ENCODE measurements around the gene NAV3. TPM values are rescaled to one million over a fixed set of nuclear protein-coding genes. Genes with fewer than 3 reads are reported as not detected.
A peak's percentile ranks its signal among the peaks of the same experiment; 100 is the strongest.

The NAV3 gene
- total and polyA plus RNA-seq, 9 of the 15 experiments (the other 6 are each of a cell fraction or from before 2014, with no cell fraction given), result 0.04 TPM; not detected in 8

DNA sequence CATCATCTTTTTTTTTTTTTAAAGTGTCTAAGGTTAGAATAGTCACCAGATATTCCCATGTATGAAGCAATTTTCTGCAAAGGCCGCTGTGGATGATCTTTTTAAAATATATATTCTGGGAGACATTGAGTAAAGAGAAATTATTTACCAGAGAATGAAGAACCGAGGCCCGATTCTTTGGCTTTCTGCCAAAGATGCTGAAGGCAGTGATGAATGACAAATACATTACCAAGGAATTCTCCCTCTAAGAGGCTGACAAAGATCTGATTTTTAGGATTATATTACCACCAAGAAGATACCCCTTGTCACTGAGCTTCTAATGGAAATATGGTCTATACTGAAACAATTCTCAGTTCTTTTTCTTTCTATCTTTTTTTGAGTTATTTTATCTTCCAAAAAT, 336.8 kb downstream of the NAV3 start:
- TF ChIP-seq, protein P1, sequence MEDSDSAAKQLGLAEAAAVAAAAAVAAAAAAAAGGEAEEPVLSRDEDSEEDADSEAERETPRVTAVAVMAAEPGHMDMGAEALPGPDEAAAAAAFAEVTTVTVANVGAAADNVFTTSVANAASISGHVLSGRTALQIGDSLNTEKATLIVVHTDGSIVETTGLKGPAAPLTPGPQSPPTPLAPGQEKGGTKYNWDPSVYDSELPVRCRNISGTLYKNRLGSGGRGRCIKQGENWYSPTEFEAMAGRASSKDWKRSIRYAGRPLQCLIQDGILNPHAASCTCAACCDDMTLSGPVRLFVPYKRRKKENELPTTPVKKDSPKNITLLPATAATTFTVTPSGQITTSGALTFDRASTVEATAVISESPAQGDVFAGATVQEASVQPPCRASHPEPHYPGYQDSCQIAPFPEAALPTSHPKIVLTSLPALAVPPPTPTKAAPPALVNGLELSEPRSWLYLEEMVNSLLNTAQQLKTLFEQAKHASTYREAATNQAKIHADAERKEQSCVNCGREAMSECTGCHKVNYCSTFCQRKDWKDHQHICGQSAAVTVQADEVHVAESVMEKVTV (CRISPR knock-in tag; IDR thresholded peaks at IDR 0.05), result no peak
- TF ChIP-seq SRSF9 (IDR thresholded peaks at IDR 0.05; ENCODE audit: borderline replicate concordance, low read depth, low read length) (no peak), TRIM24 (IDR thresholded peaks at IDR 0.05) (no peak), NFIC (IDR thresholded peaks at IDR 0.05) (peak; percentile 38; the same call in 1 of the 2 replicates), TAF7 (tag; IDR thresholded peaks at IDR 0.05) (no peak)
- 0% methylated on average over 3 of the region's 3 CpGs for WGBS (ENCODE audit: insufficient coverage, low coverage, missing lambda C conversion rate)
- no peaks in the 10 kb centered on the region for H3K27me3 ChIP-seq (ENCODE audit: control insufficient read depth in 2 of 2, insufficient read depth in 2 of 2, low read length in 2 of 2)
- no peaks in the 10 kb centered on the region for H3K36me3 ChIP-seq (ENCODE audit: control insufficient read depth, insufficient read depth, low read length)
- POLR2A ChIA-PET, result no interaction called here
- in situ Hi-C loops (cut with MboI), result no loop called here
- ATAC-seq, result no peak
- no peaks in the 10 kb centered on the region for H3K4me1 ChIP-seq (replicated peaks in 1 of 2; ENCODE audit: control insufficient read depth in 2 of 2, insufficient read depth in 2 of 2, low read length in 2 of 2)
- no peak overlapping the region for H2AFZ ChIP-seq (ENCODE audit: low read depth, low read length)
- no peaks in the 10 kb centered on the region for H3K79me2 ChIP-seq (ENCODE audit: control insufficient read depth, insufficient read depth, low read length)
- FAIRE-seq, result no peak
- no peak overlapping the region for H3K9ac ChIP-seq (ENCODE audit: insufficient read depth in 1 of 2, low read depth in 2 of 2, low read length in 2 of 2)
- H3K9me3 ChIP-seq (replicated peaks; ENCODE audit: control insufficient read depth, insufficient read depth, low read depth, low read length), result 0 out of 2 replicates have a peak, but pooled peaks cover 1% of the 10 kb centered on the region
- no peaks in the 10 kb centered on the region for H3K9me1 ChIP-seq (ENCODE audit: control insufficient read depth, insufficient read depth, low read length)
- no peak overlapping the region for H3K4me2 ChIP-seq (ENCODE audit: insufficient read depth, low read length)
- H3K4me3 ChIP-seq, result no peak overlapping the region
- CTCF ChIA-PET (ENCODE audit: low intra/inter-chr PET ratio), result no interaction called here
- DNase-seq (ENCODE audit: extremely low read depth in 1 of 4, low spot score in 3 of 4), result no peak
- H4K20me1 ChIP-seq (replicated peaks; ENCODE audit: control insufficient read depth, insufficient read depth, low read length), result no peaks in the 10 kb centered on the region
- H3K27ac ChIP-seq (ENCODE audit: extremely low read depth, low read depth, low read length), result no peak overlapping the region
- intact Hi-C loops (cut with micrococcal nuclease), result no loop called here
- no TSS peak for BruUV-seq (replicated peaks)

DNA sequence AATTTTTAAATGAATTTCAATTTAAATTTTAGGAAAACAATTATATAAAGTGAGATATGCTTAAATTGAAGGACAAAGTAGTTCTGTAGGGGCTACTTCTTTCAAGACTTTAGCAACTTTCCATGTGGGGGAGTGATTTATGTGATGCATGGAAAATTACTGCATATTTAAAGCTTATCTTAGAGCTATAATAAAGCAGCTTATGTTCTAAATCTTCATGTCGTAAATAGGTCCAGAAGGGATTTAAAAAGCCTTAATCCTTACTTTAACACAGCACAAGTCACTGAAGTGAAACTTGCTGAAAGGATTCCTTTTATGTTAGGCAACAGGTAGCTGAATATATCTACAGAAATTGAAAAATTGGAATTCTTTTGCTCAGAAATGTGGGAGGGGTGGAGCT, 340.4 kb downstream of the NAV3 start:
- Histone ChIP-seq H3K36me3 (ENCODE audit: control insufficient read depth, insufficient read depth, low read length) (no peaks in the 10 kb centered on the region), H3K9me1 (ENCODE audit: control insufficient read depth, insufficient read depth, low read length) (no peaks in the 10 kb centered on the region), H2AFZ (ENCODE audit: low read depth, low read length) (no peak overlapping the region), H3K27me3 (ENCODE audit: control insufficient read depth in 2 of 2, insufficient read depth in 2 of 2, low read length in 2 of 2) (no peaks in the 10 kb centered on the region), H3K9ac (ENCODE audit: insufficient read depth in 1 of 2, low read depth in 2 of 2, low read length in 2 of 2) (no peak overlapping the region), H3K27ac (ENCODE audit: extremely low read depth, low read depth, low read length) (no peak overlapping the region), H4K20me1 (replicated peaks; ENCODE audit: control insufficient read depth, insufficient read depth, low read length) (no peaks in the 10 kb centered on the region), H3K4me1 (replicated peaks in 1 of 2; ENCODE audit: control insufficient read depth in 2 of 2, insufficient read depth in 2 of 2, low read length in 2 of 2) (no peaks in the 10 kb centered on the region), H3K79me2 (ENCODE audit: control insufficient read depth, insufficient read depth, low read length) (no peaks in the 10 kb centered on the region), H3K4me2 (ENCODE audit: insufficient read depth, low read length) (no peak overlapping the region), H3K4me3 (no peak overlapping the region), H3K9me3 (replicated peaks; ENCODE audit: control insufficient read depth, insufficient read depth, low read depth, low read length) (no peaks in the 10 kb centered on the region)
- no peak for ATAC-seq
- BruUV-seq (replicated peaks), result no TSS peak
- FAIRE-seq, result no peak
- CTCF ChIA-PET (ENCODE audit: low intra/inter-chr PET ratio), result no interaction called here
- intact Hi-C loops (cut with micrococcal nuclease), result no loop called here
- POLR2A ChIA-PET, result no interaction called here
- in situ Hi-C loops (cut with MboI), result no loop called here
- DNase-seq (ENCODE audit: extremely low read depth in 1 of 4, low spot score in 3 of 4), result no peak
- WGBS (ENCODE audit: insufficient coverage, low coverage, missing lambda C conversion rate), result 0% methylated on average over 1 of the region's 1 CpG
- TF ChIP-seq JUN (IDR thresholded peaks at IDR 0.05; ENCODE audit: borderline replicate concordance, low read depth, low read length), result no peak
- no peak for TF ChIP-seq JUN (CRISPR knock-in tag; IDR thresholded peaks at IDR 0.05; ENCODE audit: borderline replicate concordance)
- TF ChIP-seq ZNF764 (CRISPR knock-in tag; IDR thresholded peaks at IDR 0.05; ENCODE audit: low read depth), result no peak
- TF ChIP-seq ZNF175 (CRISPR knock-in tag; IDR thresholded peaks at IDR 0.05; ENCODE audit: low read depth), result no peak
- TF ChIP-seq ZBTB33 (CRISPR knock-in tag; IDR thresholded peaks at IDR 0.05), result no peak
- no peak for TF ChIP-seq MITF (IDR thresholded peaks at IDR 0.05)
- no peak for TF ChIP-seq ZNF224 (CRISPR knock-in tag; IDR thresholded peaks at IDR 0.05)
